Epithelial cell of esophagus (primary cell): Measurements from ENCODE around the gene NCOA6.

Source experiments
- DNase-seq: peaks from one replicate; pipeline ENCODE4 v3.0.0; 2010; ENCODE audit warnings: low read depth
- H3K4me3 ChIP-seq: 2 replicates; pipeline ENCODE4 v1.5.1; 2011; ENCODE audit warnings: mild to moderate bottlenecking, low read length, control low read depth
- TF ChIP-seq, protein P1 (sequence below): IDR thresholded peaks from 2 replicates; pipeline ENCODE4 v1.5.1; 2011; ENCODE audit warnings: low read depth, mild to moderate bottlenecking, low read length, control low read depth, inconsistent platforms; ENCODE audit not compliant: insufficient read depth; ENCODE audit errors: missing control alignments

The NCOA6 gene

DNA sequence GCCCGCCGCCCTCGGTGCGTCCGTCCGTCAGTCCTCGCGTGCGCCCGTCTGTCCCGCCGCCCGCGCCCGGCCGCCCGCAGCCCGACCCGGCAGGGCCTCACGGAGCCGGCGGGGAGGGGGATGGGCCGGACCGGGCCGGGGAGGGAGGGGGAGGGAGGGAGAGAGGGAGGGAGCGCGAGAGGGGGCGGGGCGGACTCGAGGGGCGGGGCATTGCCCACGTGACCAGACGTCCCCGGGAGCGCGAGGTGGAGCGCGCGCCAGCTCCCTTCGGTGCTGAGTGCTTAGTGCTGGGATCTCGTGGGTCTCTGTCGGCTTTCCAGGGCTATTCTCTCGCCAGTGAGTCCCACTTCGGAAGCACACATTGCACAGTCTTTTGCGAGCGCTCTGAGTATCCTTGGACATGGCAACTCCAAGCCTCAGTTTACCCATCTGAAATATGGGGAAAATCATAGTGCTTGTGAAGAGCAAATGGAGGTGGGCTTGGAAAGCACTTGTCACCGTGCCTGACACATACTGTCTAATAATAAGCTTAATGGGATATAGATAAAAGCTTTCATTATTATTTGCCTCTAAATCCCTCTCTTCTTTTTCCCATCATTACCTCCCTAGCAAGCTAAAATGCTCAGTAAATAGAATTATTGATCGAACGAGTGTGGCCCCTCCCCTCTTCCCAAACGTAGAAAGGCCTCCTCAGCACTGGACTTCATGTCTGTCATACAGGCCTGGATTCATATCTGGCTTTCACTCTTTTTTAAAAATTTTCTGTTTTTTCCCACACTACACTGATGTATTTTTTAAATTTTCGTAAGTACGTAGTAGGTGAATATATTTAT, at the start of gene NCOA6:
Gene NCOA6 (minus strand): TSS at position 122 of the 833 bp plus-strand sequence. CDS start 43,296 bp downstream, outside the sequence.
- peak within 1 kb of the TSS; percentile 91 for H3K4me3 ChIP-seq
- TF ChIP-seq, protein P1, sequence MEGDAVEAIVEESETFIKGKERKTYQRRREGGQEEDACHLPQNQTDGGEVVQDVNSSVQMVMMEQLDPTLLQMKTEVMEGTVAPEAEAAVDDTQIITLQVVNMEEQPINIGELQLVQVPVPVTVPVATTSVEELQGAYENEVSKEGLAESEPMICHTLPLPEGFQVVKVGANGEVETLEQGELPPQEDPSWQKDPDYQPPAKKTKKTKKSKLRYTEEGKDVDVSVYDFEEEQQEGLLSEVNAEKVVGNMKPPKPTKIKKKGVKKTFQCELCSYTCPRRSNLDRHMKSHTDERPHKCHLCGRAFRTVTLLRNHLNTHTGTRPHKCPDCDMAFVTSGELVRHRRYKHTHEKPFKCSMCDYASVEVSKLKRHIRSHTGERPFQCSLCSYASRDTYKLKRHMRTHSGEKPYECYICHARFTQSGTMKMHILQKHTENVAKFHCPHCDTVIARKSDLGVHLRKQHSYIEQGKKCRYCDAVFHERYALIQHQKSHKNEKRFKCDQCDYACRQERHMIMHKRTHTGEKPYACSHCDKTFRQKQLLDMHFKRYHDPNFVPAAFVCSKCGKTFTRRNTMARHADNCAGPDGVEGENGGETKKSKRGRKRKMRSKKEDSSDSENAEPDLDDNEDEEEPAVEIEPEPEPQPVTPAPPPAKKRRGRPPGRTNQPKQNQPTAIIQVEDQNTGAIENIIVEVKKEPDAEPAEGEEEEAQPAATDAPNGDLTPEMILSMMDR: no peak
- peak; percentile 87 for DNase-seq

GRCh38 chr20:34874094-34874654, 48.7 kb upstream of the NCOA6 start:
- DNase-seq: peak; percentile 90
- TF ChIP-seq, protein P1: peak; percentile 98
- no peak overlapping the region for H3K4me3 ChIP-seq

DNA sequence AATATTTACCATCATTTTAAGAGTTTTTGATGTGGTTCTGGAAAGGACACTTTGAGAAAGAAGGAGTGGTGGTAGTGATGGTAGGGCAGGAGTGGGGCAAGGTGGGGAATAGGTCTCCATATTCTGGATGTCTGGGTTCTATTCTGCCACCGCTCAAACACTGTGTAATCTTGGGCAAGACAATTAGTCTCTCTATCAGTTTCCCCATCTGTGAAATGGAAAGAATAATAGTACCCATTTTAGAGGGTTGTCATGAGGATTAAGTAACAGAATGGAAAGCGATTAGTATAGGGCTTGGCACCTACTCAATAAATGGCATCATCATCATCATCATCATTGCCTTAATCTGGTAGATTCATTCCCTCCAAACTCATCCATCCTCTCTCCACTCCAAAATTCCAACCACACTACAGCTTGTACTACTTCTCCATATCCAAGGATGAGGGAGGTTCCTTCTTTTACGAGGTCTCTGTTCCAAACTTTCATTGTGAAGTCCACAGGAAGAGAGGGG, 48.2 kb upstream of the NCOA6 start:
- H3K4me3 ChIP-seq: no peak overlapping the region
- TF ChIP-seq, protein P1: no peak
- DNase-seq: no peak

DNA sequence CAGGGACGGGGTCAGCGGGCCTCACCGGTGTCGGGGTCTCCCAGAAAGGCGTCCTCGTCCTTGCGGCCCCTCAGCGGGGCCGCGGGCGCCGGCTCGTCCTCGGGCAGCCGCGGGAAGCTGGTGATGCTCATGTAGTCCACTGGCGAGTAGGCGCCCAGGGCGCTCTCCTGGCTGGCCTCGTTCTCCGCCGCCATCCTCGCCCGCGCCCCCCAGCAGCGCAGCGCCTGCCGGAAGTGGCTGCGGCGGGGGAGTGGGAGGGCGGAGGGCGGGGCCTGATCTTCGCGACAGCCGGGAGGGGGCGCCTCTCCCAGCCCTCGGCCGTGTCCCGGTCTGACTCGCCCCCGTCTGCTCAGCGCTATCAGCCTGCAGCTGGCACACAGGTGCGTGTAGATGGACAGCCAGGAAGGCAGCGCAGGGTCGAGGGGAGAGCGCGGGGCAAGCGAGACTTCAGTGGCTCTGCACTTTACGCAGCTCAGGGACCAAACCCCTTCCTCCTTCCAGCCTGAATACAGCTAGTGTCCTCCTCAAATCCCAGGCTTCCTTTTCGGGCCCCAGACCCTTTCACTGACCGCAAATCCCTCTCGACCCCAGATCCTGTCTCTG, 47.3 kb upstream of the NCOA6 start, which contains the start of gene GGT7:
Gene GGT7 (minus strand): TSS at position 235 of the 603 bp plus-strand sequence. CDS start 41 bp downstream, at position 194.
- peak; percentile 74 for DNase-seq
- peak within 1 kb of the TSS; percentile 50 for H3K4me3 ChIP-seq
- TF ChIP-seq, protein P1: peak; percentile 43

GRCh38 chr20:34871966-34872621, 46.6 kb upstream of the NCOA6 start:
- peak overlapping the region; percentile 50 for H3K4me3 ChIP-seq
- TF ChIP-seq, protein P1: no peak
- no peak for DNase-seq

DNA sequence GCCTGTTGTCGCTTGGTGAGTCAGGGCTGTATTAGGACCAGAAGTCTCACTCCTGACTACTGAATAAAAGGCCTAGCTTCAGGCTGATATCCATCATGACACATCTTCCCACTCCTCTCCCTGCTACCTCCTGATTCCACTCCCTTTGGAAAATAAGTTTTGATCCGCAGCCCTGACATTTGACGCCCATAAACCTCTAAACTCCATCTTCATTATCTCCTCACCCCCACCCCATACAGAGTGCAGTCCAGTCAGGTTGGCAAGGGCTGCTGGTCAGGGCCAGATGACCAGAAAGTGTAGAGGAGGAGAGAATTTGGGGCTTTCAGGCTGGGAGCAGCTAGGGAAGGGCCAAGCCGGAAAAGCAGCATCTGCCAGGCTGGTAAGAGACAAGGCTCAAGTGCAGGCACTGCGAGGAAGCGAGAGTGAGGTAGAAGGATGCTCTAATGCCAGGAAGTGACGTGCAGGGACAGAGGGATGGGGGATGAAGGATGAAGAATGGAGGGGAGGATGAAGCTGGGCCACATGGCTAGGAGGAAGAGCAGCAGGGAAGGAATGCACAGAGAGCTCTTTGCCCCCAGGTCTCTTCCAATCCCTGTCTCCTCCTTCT, 46.0 kb upstream of the NCOA6 start:
- TF ChIP-seq, protein P1: no peak
- H3K4me3 ChIP-seq: no peak overlapping the region
- peak; percentile 32 for DNase-seq
